ENCODE measurements around the gene RPL7L1. TPM values are rescaled to one million over a fixed set of nuclear protein-coding genes. Genes with fewer than 3 reads are reported as not detected.

RPL7L1 gene
- total and polyA plus RNA-seq, 2 of the 13 experiments (the other 11 are each of a cell fraction or from before 2014, with no cell fraction given) = 51.6 to 179 TPM

- TF ChIP-seq ZHX1 (CRISPR knock-in tag; IDR thresholded peaks at IDR 0.05; ENCODE audit: low read depth) (no peak), ZSCAN9 (CRISPR knock-in tag; IDR thresholded peaks at IDR 0.05; ENCODE audit: borderline replicate concordance) (no peak), MTA1 (CRISPR knock-in tag; IDR thresholded peaks at IDR 0.05; ENCODE audit: borderline replicate concordance) (no peak), HBP1 (CRISPR knock-in tag; IDR thresholded peaks at IDR 0.05; ENCODE audit: low read depth) (no peak), DNMT1 (CRISPR knock-in tag; IDR thresholded peaks at IDR 0.05) (no peak)
Observed at GRCh38 chr6:42936398-42936797, 57.0 kb downstream of the RPL7L1 start (continued).

GRCh38 chr6:42937548-42938427 is 58.4 kb downstream of the RPL7L1 start:
- in situ Hi-C loops (cut with HindIII; ENCODE audit: extremely low pct_ligation_motif_present, low pct_unique_long_range_greater_than_20kb) = no loop called here
- peaks cover 67% of the 10 kb centered on the region for H3K4me1 ChIP-seq (ENCODE audit: insufficient read depth, low read length)
- POLR2A ChIA-PET = interaction anchor here (0.8 to 5.0 kb wide), 6 partner anchors 8 to 58 kb away, joined by 3 to 56 read pairs (median 4); partner anchors contain the start of genes CNPY3, GNMT, PEX6 and PPP2R5D
- TF ChIP-seq ZNF33B (CRISPR knock-in tag; IDR thresholded peaks at IDR 0.05) (no peak), ZBTB46 (CRISPR knock-in tag; IDR thresholded peaks at IDR 0.05; ENCODE audit: borderline replicate concordance) (no peak), ZNF274 (CRISPR knock-in tag; IDR thresholded peaks at IDR 0.05) (0 out of 2 replicates have a peak, but pooled peaks have one; percentile 25), HNF4A (CRISPR knock-in tag; IDR thresholded peaks at IDR 0.05) (peak; percentile 56; the same call in 1 of the 2 replicates), THAP11 (CRISPR knock-in tag; IDR thresholded peaks at IDR 0.05) (no peak), RARA (CRISPR knock-in tag; IDR thresholded peaks at IDR 0.05) (peak; percentile 32; the same call in 1 of the 2 replicates), RFX1 (IDR thresholded peaks at IDR 0.05) (no peak), NR2F6 (IDR thresholded peaks at IDR 0.05) (no peak), NR2F6 (CRISPR knock-in tag; IDR thresholded peaks at IDR 0.05) (peak; percentile 47; the same call in 1 of the 2 replicates), FOXA1 (IDR thresholded peaks at IDR 0.05) (no peak), FOXA1 (CRISPR knock-in tag; IDR thresholded peaks at IDR 0.05) (0 out of 2 replicates have a peak, but pooled peaks have one; percentile 25), PBX2 (CRISPR knock-in tag; IDR thresholded peaks at IDR 0.05) (no peak)

More at GRCh38 chr6:42937548-42938427, 58.4 kb downstream of the RPL7L1 start:
- BruUV-seq (replicated peaks) = no TSS peak
- peaks cover 12% of the 10 kb centered on the region for H3K79me2 ChIP-seq (ENCODE audit: insufficient read depth, low read length)
- intact Hi-C loops (cut with micrococcal nuclease; ENCODE audit: unreplicated experiment) = loop anchor here (5.0 kb wide), 1 partner anchor 35 kb away; no protein-coding TSS in a partner anchor
- ATAC-seq = no peak
- no peaks in the 10 kb centered on the region for H3K27me3 ChIP-seq (ENCODE audit: control insufficient read depth in 1 of 2, insufficient read depth in 2 of 2, low read length in 2 of 2)
- 87% methylated on average over 12 of the region's 13 CpGs for WGBS (ENCODE audit: low lambda C conversion rate)
- no peak overlapping the region for H2AFZ ChIP-seq (ENCODE audit: low read length)
- DNase-seq (ENCODE audit: low spot score) = no peak
- H3K36me3 ChIP-seq (replicated peaks in 1 of 2; ENCODE audit: control insufficient read depth in 1 of 2, insufficient read depth in 2 of 2, low read length in 2 of 2) = peaks cover 15 to 41% of the 10 kb centered on the region in 2 experiments
- H3K27ac ChIP-seq (ENCODE audit: extremely low read length, insufficient read depth, low read length) = peak overlapping the region; percentile 81
- FAIRE-seq = no peak
- no peak overlapping the region for H3K9ac ChIP-seq (ENCODE audit: insufficient read depth, low read depth, low read length)
- CTCF ChIA-PET (ENCODE audit: low intra/inter-chr PET ratio, low total read pairs) = no interaction called here
- no peak overlapping the region for H3K4me3 ChIP-seq (replicated peaks in 1 of 3; ENCODE audit: insufficient read depth in 1 of 3, low read depth in 2 of 3, low read length in 3 of 3)
- H3K9me3 ChIP-seq (ENCODE audit: low read length) = no peaks in the 10 kb centered on the region
- H3K4me2 ChIP-seq (ENCODE audit: low read depth, low read length) = no peak overlapping the region
- H4K20me1 ChIP-seq (ENCODE audit: insufficient read depth, low read length) = no peaks in the 10 kb centered on the region
